GM04504 (cell line): ENCODE measurements around the gene MSL1.

Source experiments
- DNase-seq: peaks from one replicate; pipeline ENCODE4 v3.0.0-alpha.2; 2012; ENCODE audit warnings: low read depth

The MSL1 gene

GRCh38 chr17:40105861-40106759 lies 15.7 kb upstream of the MSL1 start:
- DNase-seq: no peak

DNA sequence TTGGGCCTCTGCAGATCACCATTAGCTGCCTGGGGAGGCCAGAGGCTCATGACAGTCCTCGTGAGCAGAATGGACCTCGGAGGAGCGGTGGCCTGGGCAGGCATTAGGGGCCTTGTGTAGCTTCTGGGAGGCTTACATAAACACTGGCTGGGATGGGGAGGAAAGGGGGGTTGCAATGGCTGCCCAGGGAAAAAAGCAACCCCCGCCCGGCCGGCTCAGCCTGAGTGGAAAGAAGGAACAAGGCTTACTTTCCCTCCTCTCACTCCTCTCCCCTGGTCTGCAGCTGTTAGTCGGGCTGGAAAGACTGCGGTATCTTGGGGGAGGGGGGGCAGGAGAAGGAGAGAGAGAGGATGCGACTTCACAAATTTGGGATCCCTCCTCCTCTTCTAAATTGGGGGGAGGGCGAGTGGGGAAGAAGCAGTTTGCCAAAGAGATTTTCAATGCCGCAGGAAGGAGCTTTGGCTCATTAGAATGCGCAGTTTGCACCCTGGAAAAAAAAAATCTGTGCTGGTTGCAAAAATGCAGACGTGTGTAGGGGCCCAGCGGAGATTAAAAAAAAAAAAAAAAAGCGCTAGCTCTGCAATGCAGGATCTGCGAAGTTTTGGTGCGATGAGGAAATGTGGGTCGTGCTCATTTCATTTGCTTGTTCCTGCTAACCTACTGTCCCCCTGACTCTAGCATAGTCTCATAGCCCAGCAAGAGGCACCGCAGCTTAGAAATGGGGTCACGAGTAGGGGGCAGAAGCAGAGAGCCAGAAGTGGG lies 14.8 kb upstream of the MSL1 start:
- no peak for DNase-seq

- DNase-seq: no peak
Observed at GRCh38 chr17:40107522-40108174, 14.1 kb upstream of the MSL1 start.

- no peak for DNase-seq
Observed at GRCh38 chr17:40108970-40109824, 12.6 kb upstream of the MSL1 start.

- DNase-seq: no peak
Observed at GRCh38 chr17:40110026-40110845, 11.5 kb upstream of the MSL1 start.

GRCh38 chr17:40111221-40112128 lies 10.3 kb upstream of the MSL1 start:
- DNase-seq: peak; percentile 94

GRCh38 chr17:40112191-40112711 lies 9.5 kb upstream of the MSL1 start:
- no peak for DNase-seq

DNA sequence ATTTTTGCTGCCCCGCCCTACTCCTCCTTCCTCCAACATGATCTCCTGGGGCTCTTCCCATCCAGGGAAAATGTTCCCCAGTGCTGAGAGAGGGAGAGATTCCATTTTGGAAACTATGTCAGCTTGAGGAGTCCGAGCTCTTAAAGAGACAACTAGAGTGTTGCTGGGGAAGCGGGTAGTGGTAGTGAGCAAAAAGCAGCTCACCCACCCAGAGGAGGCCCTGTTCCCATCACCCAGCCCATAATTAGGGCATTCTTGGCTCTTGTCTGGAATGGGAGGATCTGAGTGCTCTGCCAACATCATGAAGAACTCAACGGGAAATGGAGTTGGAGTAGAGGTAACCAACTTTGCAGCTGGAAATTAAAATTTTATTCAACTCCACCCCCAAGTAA lies 9.1 kb upstream of the MSL1 start:
- no peak for DNase-seq

- DNase-seq: peak; percentile 91
Observed at GRCh38 chr17:40113110-40113906, 8.5 kb upstream of the MSL1 start.

GRCh38 chr17:40113907-40114245 lies 7.9 kb upstream of the MSL1 start:
- no peak for DNase-seq

DNA sequence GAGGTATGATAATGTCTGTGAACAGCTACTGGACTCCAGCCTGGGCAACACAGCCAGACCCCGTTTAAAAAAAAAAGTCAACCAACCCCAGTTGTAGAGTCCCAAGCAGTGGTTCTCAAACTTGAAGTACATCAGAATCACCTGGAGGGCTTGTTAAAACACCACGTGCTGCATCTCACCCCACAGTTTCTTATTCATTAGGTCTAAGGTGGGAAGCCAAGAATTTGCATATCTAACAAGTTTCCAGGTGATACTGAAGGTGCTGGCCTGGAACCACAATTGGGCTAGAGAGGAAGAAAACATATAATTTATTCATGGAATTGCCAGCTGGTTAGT lies 6.7 kb upstream of the MSL1 start:
- DNase-seq: no peak

GRCh38 chr17:40122136-40122998 lies 596 bp downstream of the MSL1 start:
- DNase-seq: no peak

- DNase-seq: no peak
Observed at GRCh38 chr17:40122999-40123810, 1.4 kb downstream of the MSL1 start.

DNA sequence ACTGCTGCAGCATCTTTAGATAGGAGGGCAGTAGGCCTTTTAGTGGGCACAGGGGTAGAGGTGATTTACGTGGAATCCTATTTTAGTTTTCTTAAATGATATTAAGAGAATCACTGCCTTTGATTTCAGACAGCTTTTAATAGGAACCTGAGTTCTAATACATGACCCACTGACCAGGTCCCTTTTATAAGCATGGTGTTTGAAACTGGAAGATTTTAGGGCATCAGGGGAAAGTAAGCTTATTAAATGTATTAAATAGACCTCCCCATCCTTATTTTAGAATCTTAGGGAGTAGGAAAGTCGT lies 2.0 kb downstream of the MSL1 start:
- no peak for DNase-seq

DNA sequence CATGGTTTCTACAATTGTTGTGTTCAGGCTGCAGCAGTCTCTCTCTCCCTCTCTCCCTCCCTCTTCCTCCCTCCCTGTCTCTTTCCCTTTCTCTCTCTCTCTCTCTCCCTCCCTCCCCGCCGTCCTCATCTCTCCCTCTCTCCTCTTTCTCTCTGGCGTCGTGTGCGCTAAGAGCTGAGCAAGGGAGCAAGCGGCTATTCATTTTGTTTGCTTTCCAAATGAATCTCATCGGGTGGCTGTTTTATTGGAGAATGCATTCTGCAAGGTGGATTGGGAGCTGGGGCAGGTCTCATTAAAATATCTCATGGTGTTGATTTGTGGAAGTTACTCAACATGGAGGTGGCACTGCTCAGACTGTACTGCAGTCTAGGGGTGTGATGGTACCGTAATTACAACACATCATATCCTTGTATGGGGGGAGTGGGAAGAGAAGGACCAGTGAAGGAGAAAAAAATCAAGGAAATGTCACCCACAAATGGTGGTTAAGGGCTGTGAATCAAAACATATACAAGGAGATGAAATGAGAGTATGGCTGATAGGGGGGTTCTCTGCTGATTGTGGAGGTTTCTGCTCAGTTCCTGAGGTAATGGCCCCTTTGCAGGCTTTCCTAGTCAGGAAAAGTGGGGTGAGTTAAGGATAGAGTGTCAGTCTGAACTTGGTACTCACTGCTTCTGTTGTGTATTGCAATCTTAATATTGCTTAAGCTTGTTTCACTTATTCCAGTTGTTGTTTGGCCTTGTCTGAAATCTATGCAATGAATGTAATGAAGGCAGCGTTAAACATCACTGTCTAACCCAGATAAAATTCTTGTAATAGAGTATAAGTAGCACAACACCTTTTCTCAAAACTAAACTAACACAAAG lies 2.7 kb downstream of the MSL1 start:
- no peak for DNase-seq

DNA sequence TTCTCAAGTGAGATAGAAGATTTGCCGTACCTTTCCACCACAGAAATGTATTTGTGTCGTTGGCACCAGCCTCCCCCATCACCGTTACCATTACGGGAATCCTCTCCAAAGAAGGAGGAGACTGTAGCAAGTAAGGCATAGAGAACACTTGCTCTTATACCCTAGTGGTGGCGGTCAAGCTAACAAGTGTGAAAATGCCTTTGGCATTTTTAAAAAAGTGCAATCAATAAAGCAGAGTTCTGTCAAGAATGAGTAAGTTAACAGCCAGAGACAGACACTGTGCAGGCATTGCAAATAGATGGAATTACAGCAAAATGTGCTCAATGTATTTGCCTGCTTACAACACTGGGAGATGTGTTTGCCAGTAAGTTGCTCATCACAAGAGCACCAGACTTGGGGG lies 7.7 kb downstream of the MSL1 start:
- DNase-seq: no peak
